ENCODE data around the gene LTBP1.

The LTBP1 gene

DNA sequence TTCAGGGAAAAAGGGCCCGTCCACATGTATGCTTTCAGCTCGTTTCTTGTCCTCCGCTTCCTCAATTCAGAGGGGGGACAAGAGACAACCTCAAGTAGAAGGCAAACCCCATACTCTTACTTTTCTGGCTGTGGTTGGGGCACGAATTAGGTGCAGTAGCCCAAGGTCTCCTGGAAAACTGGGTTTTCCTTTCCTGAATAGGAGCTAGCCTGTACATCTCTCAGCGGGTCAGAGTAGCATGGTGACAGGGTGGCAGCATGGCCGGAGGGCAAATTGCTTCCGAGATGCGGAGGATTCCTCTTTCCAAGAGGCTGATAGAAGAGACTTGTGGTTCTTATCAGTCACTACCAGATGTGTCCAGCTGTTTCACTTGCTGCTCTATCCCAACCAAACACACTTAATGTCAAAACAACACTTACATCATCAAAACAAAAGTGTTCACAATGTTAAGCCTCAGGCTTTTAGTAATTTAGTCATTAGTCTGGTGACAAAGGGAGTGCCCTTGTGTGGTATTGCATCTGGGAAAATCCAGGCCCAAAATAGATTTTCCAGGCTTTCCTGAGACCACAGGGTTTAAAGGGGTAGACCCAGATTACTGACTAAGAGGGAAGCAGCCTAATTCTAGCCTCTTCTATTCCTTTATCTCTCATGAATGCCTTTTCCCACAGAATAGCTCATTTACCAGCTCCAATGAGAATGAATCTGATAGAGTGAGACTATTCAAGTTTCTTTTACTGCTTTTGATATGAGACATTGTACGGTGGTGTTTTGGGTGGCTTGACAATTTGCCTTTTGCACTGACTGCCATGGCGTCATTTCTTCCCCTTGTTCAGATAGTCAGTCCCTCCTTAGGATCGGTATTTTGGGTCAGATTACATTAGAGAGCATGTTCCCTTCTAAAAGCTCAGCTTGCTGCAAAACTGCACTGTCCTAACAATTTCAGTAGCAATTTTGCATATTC lies 162.0 kb downstream of the LTBP1 start:
- no peak overlapping the region for H3K4me3 ChIP-seq (ENCODE audit: low read depth, low read length)
- TF ChIP-seq CTCF (IDR thresholded peaks at IDR 0.05; ENCODE audit: borderline replicate concordance, insufficient read depth, low read depth, low read length) = no peak

GRCh38 chr2:33110461-33110860 lies 163.7 kb downstream of the LTBP1 start:
- H3K4me3 ChIP-seq (ENCODE audit: low read depth, low read length) = no peak overlapping the region
- TF ChIP-seq CTCF (IDR thresholded peaks at IDR 0.05; ENCODE audit: borderline replicate concordance, insufficient read depth, low read depth, low read length) = no peak

- TF ChIP-seq CTCF (IDR thresholded peaks at IDR 0.05; ENCODE audit: borderline replicate concordance, insufficient read depth, low read depth, low read length) = no peak
Measured at GRCh38 chr2:33111002-33111446, 164.3 kb downstream of the LTBP1 start.

GRCh38 chr2:33115196-33115595 lies 168.4 kb downstream of the LTBP1 start:
- no peak overlapping the region for H3K4me3 ChIP-seq (ENCODE audit: low read depth, low read length)
- no peak for TF ChIP-seq CTCF (IDR thresholded peaks at IDR 0.05; ENCODE audit: borderline replicate concordance, insufficient read depth, low read depth, low read length)

More at GRCh38 chr2:33111002-33111446, 164.3 kb downstream of the LTBP1 start:
- H3K4me3 ChIP-seq (ENCODE audit: low read depth, low read length) = no peak overlapping the region

GRCh38 chr2:33115728-33116127 lies 169.0 kb downstream of the LTBP1 start:
- TF ChIP-seq CTCF (IDR thresholded peaks at IDR 0.05; ENCODE audit: borderline replicate concordance, insufficient read depth, low read depth, low read length) = no peak
- no peak overlapping the region for H3K4me3 ChIP-seq (ENCODE audit: low read depth, low read length)

DNA sequence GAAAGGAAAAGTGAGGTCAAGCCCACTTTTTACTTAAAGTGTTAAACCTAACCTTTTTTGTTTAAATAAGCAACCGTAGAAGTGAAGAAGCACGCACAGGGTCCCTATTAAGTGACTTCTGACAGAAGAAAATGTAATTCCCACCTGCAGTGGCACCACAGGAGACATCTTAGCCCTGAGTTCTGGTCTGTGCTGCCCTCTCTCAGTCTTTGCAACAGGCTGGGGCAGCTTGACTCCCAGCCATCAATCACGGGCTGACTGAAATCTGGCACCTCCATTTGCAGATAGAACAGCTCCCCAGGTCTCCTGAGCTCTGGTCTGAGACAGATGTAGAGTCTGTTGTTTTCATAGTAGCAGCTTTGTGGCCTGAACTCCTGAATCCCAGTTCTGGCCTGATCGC lies 170.0 kb downstream of the LTBP1 start:
- H3K4me3 ChIP-seq (ENCODE audit: low read depth, low read length) = no peak overlapping the region
- TF ChIP-seq CTCF (IDR thresholded peaks at IDR 0.05; ENCODE audit: borderline replicate concordance, insufficient read depth, low read depth, low read length) = no peak

DNA sequence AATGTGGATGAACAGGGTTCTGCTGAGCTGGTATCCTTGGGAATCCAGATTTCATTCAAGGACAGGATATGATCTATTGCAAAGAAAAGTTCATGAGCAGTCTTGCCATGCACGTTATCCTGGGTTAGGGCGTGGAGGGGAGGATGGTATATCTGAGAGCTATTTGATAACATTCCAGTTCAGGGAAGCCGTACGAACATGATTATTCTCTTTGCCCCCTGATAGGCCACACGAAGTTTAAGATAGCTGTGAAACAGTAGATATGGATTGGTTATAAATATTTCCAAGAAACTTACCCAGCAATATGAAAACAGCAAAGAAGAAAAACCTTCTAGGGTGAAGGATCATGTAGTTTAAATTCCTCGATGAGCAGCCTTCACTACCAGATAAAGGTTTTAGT lies 171.9 kb downstream of the LTBP1 start:
- no peak overlapping the region for H3K4me3 ChIP-seq (ENCODE audit: low read depth, low read length)
- TF ChIP-seq CTCF (IDR thresholded peaks at IDR 0.05; ENCODE audit: borderline replicate concordance, insufficient read depth, low read depth, low read length) = no peak

Data from GM12875 (cell line).